Loucy (cell line): Measurements from ENCODE around the gene AFF3.

Experiments
- H2AFZ ChIP-seq: fragments of 200-600 bp; sonication (generic); 2 replicates; pipeline ENCODE4 v1.6.0; 2016; ENCODE audit warnings: antibody characterized with exemption, mild to moderate bottlenecking, low read length, moderate library complexity
- H3F3A ChIP-seq: fragments of 200-600 bp; 2 replicates; pipeline ENCODE4 v1.6.0; 2016; ENCODE audit warnings: antibody characterized with exemption, low read depth, mild to moderate bottlenecking
- H3K27me3 ChIP-seq: fragments of 200-600 bp; sonication (generic); 2 replicates; pipeline ENCODE4 v1.6.1; 2014; ENCODE audit warnings: low read length, mild to moderate bottlenecking; ENCODE audit not compliant: insufficient read depth, poor library complexity, severe bottlenecking
- H3K36me3 ChIP-seq: fragments of 200-600 bp; sonication (generic); 2 replicates; pipeline ENCODE4 v1.6.1; 2016; ENCODE audit warnings: low read length; ENCODE audit not compliant: insufficient read depth
- H3K4me1 ChIP-seq: fragments of 200-600 bp; sonication (generic); 2 replicates; pipeline ENCODE4 v1.5.1; 2014; ENCODE audit warnings: low read length, mild to moderate bottlenecking; ENCODE audit not compliant: insufficient read depth, poor library complexity, severe bottlenecking
- H3K4me2 ChIP-seq: fragments of 200-600 bp; sonication (generic); 2 replicates; pipeline ENCODE4 v1.6.0; 2014; ENCODE audit warnings: antibody characterized with exemption, low read length, low read depth, mild to moderate bottlenecking; ENCODE audit not compliant: poor library complexity, severe bottlenecking
- H3K4me3 ChIP-seq: fragments of 200-600 bp; sonication (generic); 2 replicates; pipeline ENCODE4 v1.5.1; 2014; ENCODE audit warnings: low read length, mild to moderate bottlenecking, mixed read lengths; ENCODE audit not compliant: poor library complexity, severe bottlenecking
- H3K79me2 ChIP-seq: fragments of 200-600 bp; sonication (generic); 2 replicates; pipeline ENCODE4 v1.6.1; 2014; ENCODE audit warnings: low read length; ENCODE audit not compliant: insufficient read depth
- H3K9ac ChIP-seq: fragments of 200-600 bp; sonication (generic); 2 replicates; pipeline ENCODE4 v1.6.0; 2014; ENCODE audit warnings: mild to moderate bottlenecking, low read depth, low read length, moderate library complexity; ENCODE audit not compliant: poor library complexity, severe bottlenecking
- H3K9me2 ChIP-seq: fragments of 200-600 bp; sonication (generic); replicated peaks from 2 replicates; pipeline ENCODE4 v1.6.1; 2016; ENCODE audit warnings: low read depth, low read length, mixed read lengths
- H3K9me3 ChIP-seq: fragments of 200-600 bp; sonication (generic); 2 replicates; pipeline ENCODE4 v1.6.1; 2014; ENCODE audit warnings: mild to moderate bottlenecking, antibody characterized with exemption, low read length, low read depth; ENCODE audit not compliant: insufficient read depth
- H4K20me1 ChIP-seq: fragments of 200-600 bp; sonication (generic); 2 replicates; pipeline ENCODE4 v1.6.0; 2014; ENCODE audit warnings: antibody characterized with exemption, low read length, mild to moderate bottlenecking; ENCODE audit not compliant: insufficient read depth, poor library complexity, severe bottlenecking
- CTCF ChIP-seq: fragments of 200-600 bp; sonication (generic); conservative IDR thresholded peaks from 2 replicates; pipeline ENCODE4 v1.5.1; 2014; ENCODE audit warnings: mild to moderate bottlenecking, antibody characterized with exemption, low read length
- EZH2phosphoT487 ChIP-seq: fragments of 200-600 bp; IDR thresholded peaks from 2 replicates; pipeline ENCODE4 v1.6.1; 2018; ENCODE audit warnings: antibody characterized with exemption, mild to moderate bottlenecking, moderate library complexity, borderline replicate concordance

AFF3 gene

GRCh38 chr2:99598441-99598840, 543.9 kb downstream of the AFF3 start:
- no peaks in the 10 kb centered on the region for H3K4me1 ChIP-seq
- H4K20me1 ChIP-seq, result no peaks in the 10 kb centered on the region
- H3K9me2 ChIP-seq, result no peaks in the 10 kb centered on the region
- H3K4me2 ChIP-seq, result no peak overlapping the region
- H3K9me3 ChIP-seq, result no peaks in the 10 kb centered on the region
- TF ChIP-seq CTCF (no peak), EZH2phosphoT487 (no peak)
- no peaks in the 10 kb centered on the region for H3K36me3 ChIP-seq
- H3K27me3 ChIP-seq, result no peaks in the 10 kb centered on the region
- H2AFZ ChIP-seq, result no peak overlapping the region
- H3K9ac ChIP-seq, result no peak overlapping the region
- no peaks in the 10 kb centered on the region for H3K79me2 ChIP-seq
- no peak overlapping the region for H3K4me3 ChIP-seq
- no peaks in the 10 kb centered on the region for H3F3A ChIP-seq

- Histone ChIP-seq H4K20me1 (no peaks in the 10 kb centered on the region), H3K9me3 (no peaks in the 10 kb centered on the region), H3K27me3 (no peaks in the 10 kb centered on the region), H3F3A (no peaks in the 10 kb centered on the region), H3K36me3 (no peaks in the 10 kb centered on the region), H3K79me2 (no peaks in the 10 kb centered on the region), H3K4me1 (no peaks in the 10 kb centered on the region), H3K4me3 (no peak overlapping the region), H2AFZ (no peak overlapping the region), H3K4me2 (no peak overlapping the region), H3K9ac (no peak overlapping the region), H3K9me2 (no peaks in the 10 kb centered on the region)
- TF ChIP-seq EZH2phosphoT487 (no peak), CTCF (no peak)
These were observed 544.8 kb downstream of the AFF3 start for GRCh38 chr2:99597616-99598015.

- Histone ChIP-seq H3K4me2 (no peak overlapping the region), H3K4me3 (no peak overlapping the region), H3K27me3 (no peaks in the 10 kb centered on the region), H3K4me1 (no peaks in the 10 kb centered on the region), H3K79me2 (no peaks in the 10 kb centered on the region), H2AFZ (no peak overlapping the region), H4K20me1 (no peaks in the 10 kb centered on the region), H3K9me3 (no peaks in the 10 kb centered on the region), H3K36me3 (no peaks in the 10 kb centered on the region), H3K9me2 (no peaks in the 10 kb centered on the region), H3F3A (no peaks in the 10 kb centered on the region), H3K9ac (no peak overlapping the region)
- TF ChIP-seq CTCF (no peak), EZH2phosphoT487 (no peak)
These were observed 547.0 kb downstream of the AFF3 start for GRCh38 chr2:99595373-99595772.
